ENCODE results near the gene NPB.
A peak's percentile ranks its signal among the peaks of the same experiment; 100 is the strongest.

Gene NPB

DNA sequence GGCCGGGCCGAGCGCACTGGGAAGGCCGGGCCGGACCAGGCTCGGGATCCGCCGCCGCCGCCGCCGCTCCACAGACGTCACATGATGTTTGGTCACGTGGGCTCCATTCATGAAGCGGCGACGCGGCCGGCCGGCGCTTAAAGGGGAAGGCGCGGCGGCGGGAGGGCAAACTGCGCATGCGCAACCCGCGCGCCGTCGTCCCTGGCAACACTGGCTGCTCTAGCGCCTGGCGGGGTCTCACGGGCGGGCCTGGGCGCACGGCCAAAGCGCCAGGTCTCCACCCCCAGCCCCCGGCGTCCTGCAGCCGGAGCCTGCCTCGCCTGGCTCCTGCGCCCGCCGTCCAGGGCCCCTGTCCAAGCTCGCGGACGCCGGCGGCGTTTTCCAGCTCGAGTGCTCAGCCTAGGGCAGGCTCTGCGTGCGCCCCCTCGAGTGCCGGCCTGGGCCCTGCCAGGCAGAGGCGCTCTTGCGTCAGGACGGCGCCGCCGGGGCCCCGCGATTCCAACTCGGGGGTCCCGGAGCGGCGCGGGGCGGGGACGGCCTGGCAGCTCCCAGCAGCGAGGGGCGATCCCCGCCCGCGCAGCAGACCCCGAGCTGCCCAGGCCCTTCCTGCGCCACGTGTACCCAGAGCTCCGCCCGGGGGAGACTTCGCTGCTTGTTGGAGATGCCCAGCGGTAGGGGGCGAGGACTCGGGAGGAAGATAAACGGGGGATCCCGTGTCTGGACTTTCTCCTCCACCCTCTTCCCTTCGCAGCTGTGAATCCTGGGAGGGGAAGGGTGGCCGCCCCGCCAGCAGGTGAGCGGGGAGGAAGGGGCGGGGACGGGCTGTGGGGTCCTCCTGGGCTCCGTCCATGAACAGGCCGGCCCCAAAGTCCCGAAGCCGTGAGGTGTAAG, 25.9 kb downstream of the NPB start, which contains the start of gene MAFG:
Gene MAFG, minus strand, starts transcription at position 83 of the 891 bp plus-strand sequence. CDS start 4,550 bp downstream, outside the sequence.
- peak; percentile 83 for DNase-seq

DNA sequence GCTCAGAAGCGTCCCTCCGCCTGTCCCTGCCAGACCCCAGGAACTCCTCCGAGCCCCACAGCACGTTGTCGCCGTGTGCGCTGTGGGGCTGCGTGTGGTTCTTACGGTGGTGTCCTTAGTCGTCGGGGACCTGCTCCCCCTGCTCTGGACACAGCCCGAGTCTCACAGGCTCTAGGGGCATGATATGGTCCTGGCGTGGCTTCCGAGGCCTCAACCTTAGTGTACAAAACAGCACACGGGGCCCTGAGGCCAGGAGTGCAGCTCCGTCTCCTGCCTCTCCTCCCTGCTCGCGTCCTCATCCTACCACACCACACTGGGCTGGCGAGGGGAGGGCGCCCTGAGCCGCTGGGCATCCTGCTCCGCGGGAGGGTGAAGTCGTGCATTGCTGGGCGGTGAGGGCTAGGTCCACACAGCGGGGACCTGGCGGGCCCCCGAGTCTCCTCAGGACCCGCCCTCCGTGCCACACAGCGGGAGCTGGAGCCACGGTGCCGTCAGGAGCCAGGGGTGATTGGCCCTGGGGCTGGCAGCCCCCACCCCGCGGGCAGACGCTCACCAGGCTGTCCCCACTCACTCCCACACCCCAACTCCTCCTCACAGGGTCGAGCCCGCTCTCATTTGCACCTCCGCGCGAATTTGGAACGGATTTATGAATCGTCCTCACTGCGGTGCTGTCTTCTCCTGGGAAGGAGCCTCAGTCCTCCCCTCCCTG, 26.7 kb downstream of the NPB start:
- DNase-seq, result no peak

DNA sequence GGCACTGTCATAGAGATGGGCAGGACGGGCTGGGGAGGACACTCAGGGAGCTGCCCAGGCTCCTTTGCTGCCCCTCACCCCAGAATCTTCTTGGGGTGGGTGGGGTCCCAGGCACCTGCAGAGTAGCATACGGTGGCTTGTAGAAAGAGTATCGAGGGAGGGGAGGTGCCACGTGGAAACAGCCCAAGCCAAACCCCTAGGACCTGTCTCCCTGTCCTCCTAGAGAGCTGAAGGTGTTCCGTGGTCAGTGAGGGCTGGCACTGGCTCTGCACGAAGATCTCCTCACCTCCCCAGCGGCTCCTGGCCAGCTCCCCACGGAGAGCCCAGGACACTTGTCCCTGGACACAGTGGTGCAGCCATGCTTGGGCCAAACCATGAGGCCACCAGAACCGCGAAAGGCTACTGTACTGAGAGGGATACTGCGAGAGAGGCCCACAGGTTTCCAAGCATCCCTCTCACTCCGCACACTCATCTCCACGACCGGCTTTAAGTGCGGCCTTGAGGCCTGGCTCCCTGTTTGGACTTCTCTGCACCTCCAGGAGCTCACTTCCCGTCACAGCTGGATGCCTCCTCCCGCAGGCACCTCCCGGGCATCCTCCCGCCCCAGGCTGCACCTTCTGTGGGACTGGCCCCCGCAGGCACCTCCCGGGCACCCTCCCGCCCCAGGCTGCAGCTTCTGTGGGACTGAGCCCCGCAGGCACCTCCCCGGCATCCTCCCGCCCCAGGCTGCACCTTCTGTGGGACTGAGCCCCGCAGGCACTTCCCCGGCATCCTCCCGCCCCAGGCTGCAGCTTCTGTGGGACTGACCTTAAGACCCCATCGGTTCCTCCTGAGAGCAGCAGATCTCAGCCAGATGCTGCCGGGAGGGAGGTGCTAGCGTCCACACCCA, 27.5 kb downstream of the NPB start:
- no peak for DNase-seq

DNA sequence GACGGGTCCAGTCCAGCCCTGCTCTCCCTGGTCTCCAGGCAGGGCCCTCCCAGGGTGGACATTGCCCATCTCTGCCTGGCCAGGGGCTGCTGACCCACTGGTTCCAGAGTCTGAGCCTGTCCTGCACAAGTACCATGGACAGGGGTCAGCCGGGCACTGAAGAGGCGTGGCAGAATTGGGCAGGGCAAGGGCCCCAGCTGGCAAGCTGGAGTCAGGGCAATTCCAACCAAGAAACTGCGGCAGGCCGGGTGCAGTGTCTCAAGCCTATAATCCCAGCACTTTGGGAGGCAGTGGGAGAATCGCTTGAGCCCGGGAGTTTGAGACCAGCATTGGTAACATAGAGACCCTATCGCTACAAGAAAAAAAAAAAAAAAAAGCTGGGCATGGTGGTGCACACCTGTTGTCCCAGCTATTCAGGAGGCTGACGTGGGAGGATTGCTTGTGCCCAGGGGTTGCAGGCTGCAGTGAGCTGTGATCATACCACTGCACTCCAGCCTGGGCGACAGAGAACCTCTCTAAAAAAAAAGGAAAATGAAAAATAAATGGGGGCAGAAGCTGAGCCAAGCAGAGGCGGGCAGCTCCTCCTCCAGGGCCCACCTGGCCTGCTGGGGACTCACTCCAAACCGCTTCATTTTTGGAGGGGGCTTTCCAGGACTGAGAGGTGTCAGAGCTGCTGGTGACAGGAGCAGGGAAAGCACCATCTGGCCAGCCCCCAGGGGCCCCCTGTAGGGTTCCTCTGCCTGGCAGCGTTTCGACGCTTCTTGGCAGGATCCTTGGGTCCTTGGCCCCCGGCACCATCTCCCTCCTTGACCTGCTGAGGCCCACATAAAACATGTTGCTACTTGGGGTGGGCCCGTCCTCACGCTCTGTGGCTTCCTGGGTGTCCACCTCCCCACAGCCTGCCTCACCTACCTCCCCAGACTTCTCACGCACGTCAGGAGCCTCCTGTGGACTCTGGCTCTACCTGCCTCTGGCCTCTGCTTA, 28.4 kb downstream of the NPB start:
- DNase-seq, result no peak

DNA sequence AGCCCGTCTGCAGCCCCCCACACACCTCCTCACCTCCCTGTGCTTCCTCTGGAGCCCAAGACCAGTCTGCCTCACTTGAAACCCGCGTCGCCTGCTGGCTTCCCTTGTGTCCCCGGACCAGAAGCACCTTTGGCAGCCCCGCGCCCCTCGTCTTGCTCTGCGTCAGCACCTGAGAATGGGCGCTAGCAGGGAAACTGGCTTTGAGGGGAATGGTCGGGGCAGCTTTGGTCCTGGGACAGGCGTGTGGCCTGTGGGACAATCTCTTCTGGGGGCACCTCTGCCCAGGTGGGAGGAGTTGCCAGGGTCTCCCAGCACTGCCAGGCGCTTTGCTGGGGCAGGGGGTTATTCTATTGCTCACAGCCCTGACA, 29.1 kb downstream of the NPB start:
- no peak for DNase-seq

DNA sequence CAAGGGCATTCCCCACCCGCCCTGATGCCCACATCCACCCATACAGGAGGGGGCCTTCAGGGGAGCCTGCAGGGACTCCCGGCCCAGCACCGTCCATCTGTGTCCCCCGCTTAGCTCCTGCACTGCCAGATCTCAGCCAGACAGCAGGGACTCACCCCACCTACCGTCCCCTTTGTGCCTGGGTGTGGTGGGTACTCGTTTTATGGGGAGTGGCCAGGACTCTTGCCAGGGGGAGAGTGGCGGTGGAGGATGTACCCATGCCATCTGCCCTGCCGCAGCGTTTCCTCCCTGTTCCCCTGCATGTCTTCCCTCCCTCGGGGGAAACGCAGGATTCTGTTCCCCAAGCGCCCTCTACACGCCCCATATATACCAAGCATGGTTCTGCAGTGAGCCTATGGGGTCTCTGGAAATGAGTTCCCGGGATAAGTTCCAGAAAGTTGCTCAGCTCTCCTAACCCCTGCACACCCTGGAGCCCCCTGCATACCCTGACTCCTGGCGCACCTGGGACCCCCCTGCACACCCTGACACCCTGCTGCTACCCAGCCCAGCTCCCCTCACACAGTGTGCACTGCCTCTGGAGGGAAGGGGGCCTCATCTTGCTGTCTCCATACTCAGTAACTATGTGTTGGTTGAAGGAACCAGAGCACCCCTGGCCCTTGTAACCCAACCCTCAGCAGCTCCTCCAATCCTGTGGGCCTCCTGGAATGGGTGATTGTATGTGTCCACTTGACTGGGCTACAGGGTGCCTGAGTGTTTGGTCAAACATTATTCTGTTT, 29.7 kb downstream of the NPB start:
- no peak for DNase-seq

DNA sequence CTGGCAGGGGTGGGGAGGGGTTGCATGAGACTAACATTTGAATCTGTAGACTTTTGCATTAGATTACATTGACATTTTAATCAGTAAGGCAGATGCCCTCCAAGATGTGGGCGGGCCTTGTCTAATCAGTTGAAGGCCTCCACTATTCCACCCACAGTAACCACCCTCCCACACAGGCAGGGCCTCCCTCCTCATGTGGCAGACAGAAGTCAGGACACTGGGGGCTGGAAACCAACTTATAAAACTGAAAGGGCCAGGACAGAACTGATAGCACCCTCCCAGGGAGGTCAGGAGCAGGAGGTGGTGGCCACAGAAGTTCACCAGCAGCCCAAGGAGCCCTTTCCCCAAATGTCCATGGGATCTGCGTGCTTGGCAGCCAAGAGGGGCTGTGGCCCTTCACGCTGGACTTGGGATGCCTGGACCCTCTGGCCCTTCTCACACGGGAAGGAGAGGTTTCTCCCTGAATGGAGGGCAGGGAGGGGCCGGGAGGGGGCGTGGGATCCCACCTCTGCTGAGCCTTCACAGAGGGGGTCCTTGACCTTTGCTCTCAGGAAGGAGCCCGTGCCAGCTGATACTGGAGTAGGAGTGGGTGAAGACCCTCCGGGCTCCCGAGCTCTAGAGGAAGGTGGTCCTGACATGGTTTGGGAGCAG, 30.4 kb downstream of the NPB start:
- DNase-seq, result no peak

DNA sequence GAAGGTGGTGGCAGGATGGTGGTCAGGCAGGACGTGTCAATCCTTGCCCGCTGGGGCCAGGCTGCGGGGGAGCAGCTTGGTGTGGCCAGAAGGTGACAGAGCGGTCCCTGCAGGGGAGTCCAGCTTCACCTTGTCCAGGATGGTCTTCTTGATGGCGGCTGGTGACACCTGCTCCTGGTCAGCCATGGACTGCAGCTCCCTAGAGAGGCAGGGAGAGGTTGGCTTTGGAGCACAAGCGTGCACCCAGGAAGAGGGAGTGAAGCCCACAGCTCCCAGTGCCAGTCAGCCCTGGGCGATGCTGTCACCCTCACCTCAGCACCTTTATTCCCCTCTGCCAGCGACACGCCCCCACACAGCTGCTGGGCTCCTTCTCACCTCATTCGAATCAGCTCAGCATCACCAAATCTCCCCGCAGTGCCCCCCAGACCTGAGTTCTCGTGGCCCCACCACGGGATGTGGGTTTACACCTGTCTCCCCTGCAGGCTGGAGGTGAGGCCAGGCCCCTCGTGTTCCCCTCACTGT, 31.2 kb downstream of the NPB start:
- no peak for DNase-seq

DNA sequence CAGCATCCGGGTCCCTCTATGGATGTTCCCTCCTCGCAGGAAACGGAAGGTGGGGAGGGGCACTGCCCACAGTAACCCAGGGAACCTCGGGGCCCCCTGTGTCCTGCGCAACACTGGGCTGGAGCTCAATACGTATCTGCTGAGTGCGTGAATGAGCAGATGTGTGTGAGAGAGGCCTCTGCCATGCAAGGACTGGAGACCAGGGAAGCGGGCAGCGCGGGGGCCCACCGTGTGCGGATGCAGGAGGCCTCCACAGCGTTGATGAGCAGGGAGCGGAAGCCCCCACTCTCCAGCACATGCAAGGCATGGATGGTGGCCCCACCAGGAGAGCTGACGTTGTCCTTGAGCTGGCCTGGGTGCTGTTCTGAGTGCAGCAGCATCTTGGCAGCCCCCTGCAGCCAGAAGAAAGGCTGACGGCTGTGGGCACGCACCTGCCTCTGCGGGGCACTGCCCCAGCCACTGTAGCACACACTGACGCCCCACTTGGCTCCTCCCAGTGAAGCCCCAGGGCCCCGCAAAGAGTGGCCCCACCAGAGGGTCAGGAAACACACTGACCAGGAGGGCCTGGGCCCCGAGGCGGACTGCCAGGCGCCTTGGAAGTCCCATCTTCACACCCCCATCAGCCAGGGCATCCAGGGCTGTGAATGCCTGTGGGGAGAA, 32.2 kb downstream of the NPB start:
- no peak for DNase-seq

DNA sequence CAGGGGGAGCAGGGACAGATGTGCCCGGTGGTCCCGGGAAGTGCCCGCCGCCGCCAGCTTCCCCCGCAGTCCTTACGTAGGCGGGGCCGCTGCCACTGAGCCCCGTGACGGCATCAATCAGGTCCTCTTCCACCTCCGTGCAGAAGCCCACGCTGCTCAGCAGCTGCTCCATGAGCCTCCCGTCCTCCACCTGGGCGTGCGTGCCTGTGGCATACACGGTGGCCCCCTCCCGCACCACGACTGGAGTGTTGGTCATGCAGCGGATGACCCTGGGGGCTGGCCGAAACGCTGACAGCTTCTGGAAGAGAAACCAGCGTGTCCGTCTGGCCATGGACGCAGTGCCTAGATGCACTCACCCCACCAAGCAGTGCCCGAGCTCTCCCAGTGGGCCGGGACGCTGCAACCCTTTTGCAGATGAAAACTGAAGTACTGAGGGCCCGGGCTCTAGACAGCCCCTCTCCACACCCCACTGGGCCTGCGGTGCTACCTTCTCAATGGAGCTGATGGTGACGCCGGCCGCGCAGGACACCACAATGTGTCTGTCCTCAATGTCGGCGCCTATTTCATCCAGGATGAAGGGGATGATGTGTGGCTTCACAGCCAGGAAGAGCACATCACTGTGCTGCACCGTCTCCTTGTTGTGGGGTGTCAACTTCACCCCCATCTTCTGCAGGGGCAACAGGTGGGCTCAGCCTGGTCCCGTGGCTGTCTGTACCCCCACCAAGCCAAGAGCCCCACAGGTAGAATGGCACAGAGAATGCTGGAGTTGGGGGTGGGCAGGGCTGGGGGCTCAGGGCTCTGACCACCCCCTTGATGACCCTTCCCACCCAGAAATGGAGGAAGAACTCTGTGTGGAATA, 33.0 kb downstream of the NPB start:
- DNase-seq, result no peak

DNA sequence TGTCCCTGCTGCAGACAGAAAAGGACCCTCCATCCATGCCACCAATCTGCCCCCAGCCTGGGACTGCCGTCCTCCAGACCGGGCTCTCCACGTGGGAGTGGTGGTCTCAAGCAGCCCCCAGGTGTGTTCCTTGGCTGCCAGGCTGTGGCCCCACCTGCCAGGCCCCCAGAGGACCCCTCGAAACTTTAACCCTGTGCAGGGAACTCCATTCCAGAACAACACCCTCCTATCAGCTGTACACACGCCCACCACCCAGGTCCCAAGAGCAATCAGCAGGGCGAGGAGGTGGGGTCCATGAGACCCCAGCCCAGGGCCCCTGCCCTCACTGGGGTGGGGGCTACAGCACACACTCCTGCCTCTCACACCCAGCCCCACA, 33.7 kb downstream of the NPB start:
- no peak for DNase-seq

DNA sequence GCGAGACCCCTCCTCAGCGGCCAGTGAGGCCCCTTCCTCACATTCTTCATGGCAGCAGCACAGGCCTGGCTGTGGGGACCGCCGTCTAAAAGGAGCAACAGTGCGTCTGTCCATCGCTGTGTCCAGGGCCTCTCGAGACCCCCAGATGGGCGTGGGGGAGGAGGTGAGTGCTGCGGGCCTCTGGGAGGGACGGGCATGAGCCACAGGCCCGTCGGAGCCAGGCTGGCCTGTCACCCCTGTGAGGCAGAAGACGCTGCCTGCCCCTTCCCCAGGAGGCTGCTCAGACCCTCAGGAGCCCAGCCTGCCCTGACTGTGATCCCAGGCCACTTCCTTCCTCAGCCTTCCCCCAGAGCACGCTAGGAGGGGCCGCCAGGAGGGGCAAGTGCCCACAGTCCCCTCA, 37.2 kb downstream of the NPB start:
- no peak for DNase-seq

DNA sequence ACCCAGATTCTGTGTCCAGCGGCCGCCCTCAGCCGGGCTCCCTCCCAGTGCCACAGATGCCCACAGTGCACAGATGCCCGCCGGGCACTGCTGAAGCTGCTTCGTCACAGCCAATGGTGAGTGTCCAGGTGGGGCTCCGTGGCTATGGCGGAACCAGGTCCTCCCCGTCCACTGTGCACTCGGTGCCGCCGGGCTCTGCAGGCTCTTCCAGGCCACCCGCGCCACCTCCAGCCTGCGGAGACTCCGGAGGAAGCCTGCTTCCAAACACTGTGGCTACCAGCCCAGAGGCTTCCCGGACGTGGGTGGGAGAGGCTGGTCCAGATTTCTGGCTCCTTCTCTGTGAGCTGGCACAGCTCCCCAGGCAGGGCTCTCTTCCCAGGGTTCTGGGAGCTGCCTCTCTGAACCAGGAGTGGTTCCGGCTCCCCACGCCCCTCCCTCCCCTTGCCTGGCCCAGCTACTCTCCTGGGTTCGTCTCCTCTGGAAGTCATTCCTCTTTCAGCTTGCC, 37.9 kb downstream of the NPB start:
- no peak for DNase-seq

DNA sequence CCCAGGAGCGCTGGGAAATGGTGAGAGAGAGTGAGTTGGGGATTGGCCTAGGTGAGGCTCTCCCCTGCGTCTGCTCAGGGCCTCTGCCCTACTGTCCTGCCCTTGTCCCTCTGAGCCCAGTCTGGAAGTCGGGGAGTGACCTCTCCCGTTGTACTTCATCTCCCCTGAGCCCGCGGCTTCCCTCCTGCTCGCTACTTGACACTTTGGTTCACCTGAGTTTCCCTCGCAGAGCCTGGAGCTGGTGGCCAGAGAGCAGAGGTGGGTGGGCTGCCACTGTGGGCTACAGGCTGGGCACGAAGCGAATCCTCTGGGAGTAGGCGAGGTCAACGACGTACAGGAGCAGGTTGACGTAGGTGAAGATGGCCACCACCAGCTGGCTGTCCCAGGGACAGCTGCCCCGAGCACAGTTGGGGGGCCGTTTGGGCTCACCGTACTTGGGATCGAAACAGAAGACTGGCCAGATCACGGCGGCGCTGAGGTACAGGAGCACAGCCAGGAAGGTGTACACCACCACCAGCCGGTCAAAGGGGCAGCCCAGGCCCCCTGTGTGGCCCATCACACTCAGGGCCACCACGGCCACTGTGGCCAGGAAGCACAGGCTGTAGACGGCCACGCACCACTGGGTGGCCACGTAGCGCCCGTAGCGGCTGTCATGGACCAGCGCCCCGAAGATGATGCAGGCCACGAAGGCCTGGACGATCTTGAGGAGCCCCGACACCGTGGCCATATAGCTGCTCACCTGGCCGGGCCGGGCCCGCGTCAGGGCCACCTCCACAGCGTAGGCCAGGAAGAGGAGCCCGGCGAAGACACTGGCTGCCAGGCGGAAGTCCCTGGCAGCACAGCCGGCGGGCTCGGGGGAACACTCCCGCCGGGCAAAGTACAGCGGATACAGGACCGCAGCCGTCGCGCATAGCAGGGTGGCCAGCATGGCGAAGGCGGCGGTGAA, 38.8 kb downstream of the NPB start:
- DNase-seq, result no peak

DNA sequence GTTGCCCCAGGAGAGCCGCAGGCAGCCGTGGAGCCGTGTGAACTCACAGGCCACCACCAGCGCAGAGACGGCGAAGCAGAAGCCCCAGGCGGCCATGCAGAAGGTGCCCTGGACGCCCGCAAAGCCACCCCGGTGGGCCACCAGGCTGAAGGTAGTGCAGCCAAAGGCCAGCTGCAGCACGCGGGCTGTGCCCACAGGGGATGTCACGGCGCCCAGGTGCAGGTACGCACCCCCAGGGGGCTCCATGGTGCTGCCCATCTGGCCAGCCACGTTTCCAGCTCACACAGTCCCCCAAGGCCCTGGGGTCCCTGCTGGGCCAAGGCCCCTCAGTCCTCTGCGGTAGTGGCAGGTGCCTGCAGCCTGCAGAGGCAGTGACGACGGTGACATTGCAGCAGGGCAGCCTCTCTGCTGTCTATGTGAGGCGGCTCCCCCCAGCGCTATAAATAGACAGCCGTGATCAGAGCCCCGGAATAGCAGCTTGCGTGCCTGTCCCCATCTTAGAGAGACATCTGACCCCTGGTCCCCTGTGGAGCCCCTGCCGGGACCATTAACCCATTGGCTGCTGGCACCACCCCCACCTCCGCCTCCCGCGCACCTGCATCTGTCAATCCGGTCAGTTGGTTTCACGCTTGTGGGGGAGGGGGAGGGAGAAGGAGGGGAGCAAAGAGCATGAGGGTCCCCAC, 39.6 kb downstream of the NPB start:
- no peak for DNase-seq

DNA sequence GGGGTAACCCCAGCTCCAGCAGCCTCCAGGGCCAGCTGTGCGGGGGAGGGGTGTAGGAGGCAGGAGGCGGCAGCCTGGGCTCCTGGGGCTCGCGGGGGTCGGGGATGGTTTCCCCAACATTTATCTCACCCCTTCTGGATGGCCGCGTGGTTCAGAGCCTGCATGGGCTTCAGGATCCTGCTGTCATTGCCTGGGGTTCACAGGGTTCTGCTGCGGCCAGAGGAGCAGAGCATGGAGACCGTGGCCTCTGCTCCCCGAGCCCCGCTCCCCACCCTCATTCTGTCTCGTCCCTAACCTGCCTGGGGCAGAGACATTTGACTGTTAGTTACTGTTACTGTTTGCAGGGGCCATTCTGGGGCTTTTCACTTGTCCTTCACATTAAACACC, 40.1 kb downstream of the NPB start:
- DNase-seq, result no peak

DNA sequence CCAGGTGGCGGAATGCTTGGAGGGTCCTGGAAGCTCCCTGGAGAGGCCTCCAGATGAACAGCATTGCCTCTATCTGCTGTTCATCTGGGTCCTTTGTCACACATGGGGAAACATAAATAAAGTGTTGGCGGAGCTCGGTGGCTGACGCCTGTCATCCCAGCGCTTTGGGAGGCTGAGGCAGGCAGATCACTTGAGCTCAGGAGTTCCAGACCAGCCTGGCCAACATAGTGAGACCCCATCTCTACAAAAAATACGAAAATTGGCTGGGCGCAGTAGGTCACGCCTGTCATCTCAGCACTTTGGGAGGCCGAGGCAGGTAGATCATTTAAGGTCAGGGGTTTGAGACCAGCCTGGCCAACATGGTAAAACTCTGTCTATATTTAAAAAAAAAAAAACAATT, 42.8 kb downstream of the NPB start:
- DNase-seq, result no peak

All from stimulated activated naive CD4-positive, alpha-beta T cell treated with Interleukin-2 at 50 U/mL for 16 hours (primary cell).